ENCODE results near the gene PAGR1.
"Not testable (repeated sequence)": the region's sequence is repeated elsewhere in the genome, so short reads cannot be mapped to it uniquely, and the experiment has no call there.

PAGR1 gene

GRCh38 chr16:29793153-29793552, 22.8 kb upstream of the PAGR1 start:
- DNase-seq: not testable (repeated sequence)

- DNase-seq: no peak
Observed at GRCh38 chr16:29794231-29794710, 21.7 kb upstream of the PAGR1 start.

GRCh38 chr16:29802416-29802935, 13.5 kb upstream of the PAGR1 start:
- DNase-seq: no peak

GRCh38 chr16:29804020-29804419, 11.9 kb upstream of the PAGR1 start:
- DNase-seq: no peak

GRCh38 chr16:29804455-29805231, 11.3 kb upstream of the PAGR1 start:
- DNase-seq: no peak

GRCh38 chr16:29805232-29806098, 10.5 kb upstream of the PAGR1 start:
- peak; percentile 97 for DNase-seq

GRCh38 chr16:29806099-29806579, 9.8 kb upstream of the PAGR1 start, which contains the start of gene MAZ:
TSS of gene MAZ (plus strand) at chr16:29806529. CDS start at chr16:29806702, 173 bp downstream.
- DNase-seq: peak in 1 of 2 experiments; percentile 80

GRCh38 chr16:29806641-29807425, 9.1 kb upstream of the PAGR1 start:
- DNase-seq: peak; percentile 58 to 60

GRCh38 chr16:29807426-29808218, 8.3 kb upstream of the PAGR1 start:
- peak; percentile 84 to 90 for DNase-seq

- DNase-seq: no peak
Observed at GRCh38 chr16:29808219-29808900, 7.6 kb upstream of the PAGR1 start.

- no peak for DNase-seq
Observed at GRCh38 chr16:29809031-29809747, 6.8 kb upstream of the PAGR1 start.

GRCh38 chr16:29809850-29810698, 5.9 kb upstream of the PAGR1 start:
- peak in 1 of 2 experiments; percentile 36 for DNase-seq

GRCh38 chr16:29810699-29811169, 5.2 kb upstream of the PAGR1 start:
- DNase-seq: no peak

- peak; percentile 61 to 71 for DNase-seq
Observed at GRCh38 chr16:29811170-29811895, 4.6 kb upstream of the PAGR1 start.

- peak; percentile 36 to 56 for DNase-seq
Observed at GRCh38 chr16:29811896-29812665, 3.9 kb upstream of the PAGR1 start, which contains the start of gene PRRT2. TSS of gene PRRT2 (plus strand) at chr16:29812193. CDS start at chr16:29813055, 862 bp downstream.

GRCh38 chr16:29812754-29813643, 3.0 kb upstream of the PAGR1 start:
- DNase-seq: no peak

Measured in stimulated activated CD4-positive, alpha-beta T cell treated with anti-CD3 and anti-CD28 coated beads, Interleukin-4, amount 100 ng/mL, for 4 hours (primary cell).